Liver (tissue), 9 donors: ENCODE measurements around the gene SKI. TPM values are rescaled to one million over a fixed set of nuclear protein-coding genes. Genes with fewer than 3 reads are reported as not detected.

Experiments
- DNase-seq: peaks from one replicate; pipeline ENCODE4 v3.0.0-alpha.2; 2017; ENCODE audit warnings: low spot score
- H3K27ac ChIP-seq, 2 donors: one replicate each; pipeline ENCODE4 v1.7.0; 2013; ENCODE audit warnings: inconsistent platforms in 2 of 2, low read length in 2 of 2, control low read depth in 1 of 2, low read depth in 1 of 2, mild to moderate bottlenecking in 1 of 2
- H3K27me3 ChIP-seq, 4 donors: one replicate each; pipeline versions ENCODE4 v1.6.1 to v1.7.0; 2013; ENCODE audit warnings: low read length in 3 of 4, inconsistent platforms in 1 of 4, mild to moderate bottlenecking in 1 of 4, moderate library complexity in 1 of 4; ENCODE audit not compliant: control insufficient read depth in 4 of 4, insufficient read depth in 4 of 4
- H3K36me3 ChIP-seq, 4 donors: one replicate each; pipeline versions ENCODE4 v1.6.1 to v1.7.0; 2013; ENCODE audit warnings: low read length in 3 of 4, mild to moderate bottlenecking in 3 of 4, low read depth in 1 of 4, moderate library complexity in 1 of 4; ENCODE audit not compliant: control insufficient read depth in 4 of 4, insufficient read depth in 3 of 4
- H3K4me1 ChIP-seq, 4 donors: one replicate each; pipeline versions ENCODE4 v1.6.1 to v1.7.0; 2013; ENCODE audit warnings: low read length in 3 of 4, mild to moderate bottlenecking in 3 of 4, moderate library complexity in 1 of 4; ENCODE audit not compliant: control insufficient read depth in 4 of 4, insufficient read depth in 4 of 4
- H3K4me3 ChIP-seq, 3 donors: one replicate each; pipeline versions ENCODE4 v1.6.1 to v1.7.0; 2013; ENCODE audit warnings: low read length in 3 of 3, control low read depth in 1 of 3, low read depth in 1 of 3, mild to moderate bottlenecking in 1 of 3
- H3K9ac ChIP-seq, 2 donors: one replicate each; pipeline ENCODE4 v1.7.0; 2013; ENCODE audit warnings: low read length in 2 of 2, mild to moderate bottlenecking in 2 of 2, moderate library complexity in 2 of 2, control low read depth in 1 of 2, low read depth in 1 of 2
- H3K9me3 ChIP-seq, 4 donors: one replicate each; pipeline versions ENCODE4 v1.6.1 to v1.7.0; 2013; ENCODE audit warnings: low read length in 3 of 4; ENCODE audit not compliant: control insufficient read depth in 4 of 4
- ATF3 ChIP-seq: IDR thresholded peaks from 2 replicates; pipeline ENCODE4 v1.6.1; 2016; ENCODE audit warnings: antibody characterized with exemption
- FOXA2 ChIP-seq: IDR thresholded peaks from 2 replicates; pipeline ENCODE4 v1.6.1; 2016; ENCODE audit warnings: antibody characterized with exemption
- GABPA ChIP-seq, 2 donors: IDR thresholded peaks in 1 of 2; conservative IDR thresholded peaks in 1 of 2; 2 replicates each; pipeline ENCODE4 v1.6.1; 2016; ENCODE audit warnings: antibody characterized with exemption in 2 of 2, mild to moderate bottlenecking in 1 of 2, moderate library complexity in 1 of 2
- HNF4A ChIP-seq, 2 donors: conservative IDR thresholded peaks; 2 replicates each; pipeline ENCODE4 v1.6.1; 2016; ENCODE audit warnings: antibody characterized with exemption in 2 of 2, mild to moderate bottlenecking in 2 of 2
- JUND ChIP-seq, 2 donors: IDR thresholded peaks; 2 replicates each; pipeline ENCODE4 v1.6.1; 2016; ENCODE audit warnings: antibody characterized with exemption in 2 of 2
- NR2F2 ChIP-seq: IDR thresholded peaks from 2 replicates; pipeline ENCODE4 v1.6.1; 2016; ENCODE audit warnings: antibody characterized with exemption
- RAD21 ChIP-seq, 2 donors: IDR thresholded peaks; 2 replicates each; pipeline ENCODE4 v1.6.1; 2016; ENCODE audit warnings: antibody characterized with exemption in 2 of 2, mild to moderate bottlenecking in 2 of 2
- REST ChIP-seq: IDR thresholded peaks from 2 replicates; pipeline ENCODE4 v1.6.1; 2016; ENCODE audit warnings: antibody characterized with exemption, mild to moderate bottlenecking
- SP1 ChIP-seq: IDR thresholded peaks from 2 replicates; pipeline ENCODE4 v1.6.1; 2018; ENCODE audit warnings: antibody characterized with exemption, mild to moderate bottlenecking
- TAF1 ChIP-seq: conservative IDR thresholded peaks from 2 replicates; pipeline ENCODE4 v1.6.1; 2016; ENCODE audit warnings: antibody characterized with exemption, mild to moderate bottlenecking
- YY1 ChIP-seq: IDR thresholded peaks from 2 replicates; pipeline ENCODE4 v1.6.1; 2016; ENCODE audit warnings: antibody characterized with exemption, mild to moderate bottlenecking
- ZBTB33 ChIP-seq: IDR thresholded peaks from 2 replicates; pipeline ENCODE4 v1.6.1; 2016; ENCODE audit warnings: antibody characterized with exemption
- WGBS: extraction: QIAGEN DNeasy Blood & Tissue Kit; methylation state at CpG from one replicate; pipeline ENCODE4 v1.1.7; 2013; 5-methylcytosine and 5-hydroxymethylcytosine counted together
- polyA plus RNA-seq, 2 donors: library from polyadenylated mRNA; stranded (reverse) in 1 of 2; unstranded in 1 of 2; fragments of 200-250 nt in 1 of 2; fragments of >200 nt in 1 of 2; fragmentation: Nextera tagmentation in 1 of 2; extraction: Ambion mirVana in 1 of 2; gene quantifications; one replicate each; pipeline versions ENCODE4 v1.2.1 to v1.2.3, GENCODE V29; 2013 to 2015
- total RNA-seq, 2 donors: library from RNA; depleted of rRNA; stranded (reverse); fragments of >200 nt; gene quantifications; one replicate each; pipeline ENCODE4 v1.2.3, GENCODE V29; 2014
- donor health status: healthy.
- donor health status: healthy.
- donor health status: healthy.
- donor health status: healthy.
- donor health status: healthy.

Gene SKI
- total and polyA plus RNA-seq, 4 donors: 3.2 to 21.3 (median 19.5) TPM

- Histone ChIP-seq H3K4me1 (no peaks in the 10 kb centered on the region), H3K4me3 (no peak overlapping the region), H3K27me3 (no peaks in the 10 kb centered on the region), H3K9me3 (no peaks in the 10 kb centered on the region), H3K36me3 (no peaks in the 10 kb centered on the region), H3K27ac (no peak overlapping the region), H3K9ac (no peak overlapping the region)
- no peak for DNase-seq
- 91% methylated on average over 45 of the region's 45 CpGs for WGBS
- TF ChIP-seq HNF4A (conservative IDR thresholded peaks at IDR 0.05) (no peak), REST (no peak), NR2F2 (no peak), ATF3 (no peak)
These were observed 111.3 kb downstream of the SKI start for GRCh38 chr1:2339206-2340085.

- Histone ChIP-seq H3K4me1 (no peaks in the 10 kb centered on the region), H3K9me3 (no peaks in the 10 kb centered on the region), H3K4me3 (no peak overlapping the region), H3K27me3 (no peaks in the 10 kb centered on the region), H3K36me3 (no peaks in the 10 kb centered on the region), H3K27ac (no peak overlapping the region), H3K9ac (no peak overlapping the region)
- 95% methylated on average over 24 of the region's 24 CpGs for WGBS
- TF ChIP-seq TAF1 (no peak), NR2F2 (no peak), REST (no peak), RAD21 (IDR thresholded peaks at IDR 0.05) (no peak), YY1 (no peak), HNF4A (conservative IDR thresholded peaks at IDR 0.05) (no peak), SP1 (no peak), GABPA (IDR thresholded peaks at IDR 0.05 in 1 of 2, conservative IDR thresholded peaks at IDR 0.05 in 1 of 2) (no peak), ZBTB33 (no peak), FOXA2 (no peak), JUND (IDR thresholded peaks at IDR 0.05) (no peak)
- DNase-seq: no peak
These were observed 112.2 kb downstream of the SKI start for GRCh38 chr1:2340086-2340917.
